Measurements from ENCODE around the gene RMRP.
"Not testable (repeated sequence)": the region's sequence is repeated elsewhere in the genome, so short reads cannot be mapped to it uniquely, and the experiment has no call there.

Gene RMRP

GRCh38 chr9:35640431-35640830 is 17.4 kb downstream of the RMRP start:
- not testable (repeated sequence) for DNase-seq

DNA sequence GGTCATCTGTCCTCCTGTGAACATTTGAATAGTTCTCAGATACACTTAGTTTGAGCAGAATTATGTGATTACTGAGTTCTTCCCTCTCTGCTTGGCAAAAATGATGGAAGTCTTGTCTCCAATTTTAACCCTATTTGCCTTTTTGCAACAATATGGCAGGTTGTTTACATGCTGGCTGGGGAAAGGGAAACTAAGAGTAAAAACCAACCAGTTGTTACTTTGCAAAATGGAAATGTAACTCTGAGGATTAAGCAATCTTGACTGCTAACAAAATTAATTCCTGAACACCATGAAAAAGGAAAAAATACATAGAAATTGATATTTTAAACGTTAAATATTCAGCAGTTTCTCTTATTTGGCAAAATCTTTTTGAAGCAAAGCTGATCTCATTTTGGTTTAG is 18.2 kb downstream of the RMRP start:
- DNase-seq = no peak

DNA sequence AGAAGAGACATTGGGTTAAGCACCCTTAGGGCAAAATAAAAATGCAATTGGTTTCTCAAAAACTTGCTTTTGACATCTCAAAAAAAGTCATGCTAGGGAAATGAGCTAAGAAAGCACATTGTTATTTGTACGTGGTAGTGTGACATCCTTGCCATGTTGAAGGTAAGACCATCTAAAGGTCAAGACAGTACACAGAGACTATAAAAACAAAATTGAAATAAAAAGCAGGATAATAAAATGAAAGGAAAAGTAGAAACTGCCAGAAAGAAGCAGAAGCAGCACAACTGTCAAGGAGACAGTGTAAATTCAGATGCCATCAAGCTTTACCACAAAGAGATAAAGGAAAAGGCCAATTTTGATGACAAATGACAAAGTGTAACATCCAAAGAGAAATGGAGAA is 18.6 kb downstream of the RMRP start:
- DNase-seq = not testable (repeated sequence)

- DNase-seq = not testable (repeated sequence)
These were observed 19.1 kb downstream of the RMRP start for GRCh38 chr9:35638751-35639150.

DNA sequence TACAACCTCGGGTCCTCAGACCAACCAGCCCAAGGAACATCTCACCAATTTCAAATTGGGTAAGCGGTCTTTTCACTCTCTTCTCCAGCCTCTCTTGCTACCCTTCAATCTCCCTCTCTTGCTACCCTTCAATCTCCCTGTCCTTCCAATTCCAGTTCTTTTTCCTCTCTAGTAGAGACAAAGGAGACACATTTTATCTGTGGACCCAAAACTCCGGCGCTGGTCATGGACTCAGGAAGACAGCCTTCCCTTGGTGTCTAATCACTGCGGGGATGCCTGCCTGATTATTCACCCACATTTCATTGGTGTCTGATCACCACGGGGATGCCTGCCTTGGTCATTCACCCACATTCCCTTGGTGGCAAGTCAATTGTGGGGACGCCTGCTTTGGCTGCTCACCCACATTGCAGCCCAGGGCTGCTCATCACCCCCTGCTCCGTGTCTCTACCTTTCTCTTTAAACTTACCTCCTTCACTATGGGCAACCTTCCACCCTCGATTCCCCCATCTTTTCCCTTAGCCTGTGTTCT is 20.3 kb downstream of the RMRP start:
- DNase-seq = not testable (repeated sequence)

- DNase-seq = not testable (repeated sequence)
These were observed 21.0 kb downstream of the RMRP start for GRCh38 chr9:35636877-35637246.

DNA sequence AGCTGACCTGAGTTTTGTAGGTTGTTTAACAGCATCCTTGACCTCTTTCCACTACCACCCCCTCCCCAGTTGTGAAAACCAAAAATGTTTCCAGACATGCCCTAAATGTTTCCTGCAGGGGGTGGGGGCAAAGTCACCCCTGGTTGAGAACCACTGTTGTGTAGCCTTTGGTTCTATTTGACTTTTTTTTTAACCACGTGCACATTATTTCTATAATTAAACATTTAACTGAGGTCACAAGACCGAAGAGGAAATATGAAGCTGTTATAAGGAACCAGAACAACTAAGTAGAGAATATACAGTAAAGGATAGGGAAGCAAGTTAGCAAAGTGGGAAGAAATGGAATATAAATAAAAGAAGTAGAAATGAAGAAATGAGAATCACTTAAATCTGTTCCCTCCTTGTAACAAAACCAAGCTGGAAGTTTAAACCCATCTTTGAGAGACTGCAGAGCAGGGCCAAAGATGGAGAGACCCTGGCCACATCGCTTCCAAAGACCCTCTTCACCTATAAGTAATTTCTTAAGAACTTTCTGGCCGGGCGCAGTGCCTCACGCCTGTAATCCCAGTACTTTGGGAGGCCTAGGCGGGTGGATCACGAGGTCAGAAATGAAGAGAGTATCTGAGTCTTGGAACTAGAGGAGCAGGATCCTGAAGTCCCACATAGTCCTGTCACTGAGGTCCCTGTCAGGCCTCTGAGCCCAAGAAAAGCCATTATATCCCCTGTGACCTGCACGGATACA is 21.5 kb downstream of the RMRP start:
- DNase-seq = no peak

DNA sequence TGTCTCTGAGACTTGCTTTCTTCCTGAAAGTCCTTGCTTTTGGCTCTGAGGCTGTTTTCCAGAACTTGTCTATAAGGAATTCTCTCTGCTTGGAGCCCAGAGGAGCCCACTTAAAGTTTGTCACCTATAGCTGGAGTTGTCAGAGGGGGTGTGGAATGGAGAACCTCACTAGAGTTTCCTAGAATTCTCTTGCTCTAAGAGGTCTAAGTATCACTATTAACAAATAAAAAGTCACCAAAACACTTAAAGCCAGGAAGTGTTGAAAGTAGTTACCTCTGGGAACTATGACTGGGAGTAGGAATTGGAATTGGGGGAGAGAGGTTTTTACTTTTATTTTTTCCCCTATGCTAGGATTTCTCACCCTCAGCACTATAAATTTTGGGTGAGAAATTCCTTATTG is 22.1 kb downstream of the RMRP start:
- no peak for DNase-seq

- no peak for DNase-seq
These were observed 28.2 kb downstream of the RMRP start for GRCh38 chr9:35629597-35629996.

GRCh38 chr9:35628389-35628991 is 29.3 kb downstream of the RMRP start:
- no peak for DNase-seq

GRCh38 chr9:35627575-35627974 is 30.2 kb downstream of the RMRP start:
- no peak for DNase-seq

DNA sequence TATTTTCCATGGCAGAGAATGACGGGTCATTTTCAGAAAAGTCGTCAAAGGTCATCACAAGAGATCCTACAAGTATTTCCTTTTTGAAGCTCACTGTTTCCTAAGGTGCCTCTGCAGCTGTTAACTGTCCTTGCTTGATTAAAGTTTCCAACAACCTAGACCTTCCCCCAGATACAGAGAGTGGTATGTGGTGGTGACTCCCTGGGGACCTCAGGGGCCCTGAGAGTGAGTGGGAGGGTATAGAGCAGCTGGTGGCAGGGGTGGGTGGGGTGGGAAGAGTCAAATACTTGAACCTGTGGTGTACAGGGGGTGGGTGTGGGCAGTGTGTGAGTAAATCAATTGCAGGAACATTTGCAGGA is 38.0 kb downstream of the RMRP start:
- no peak for DNase-seq

- DNase-seq = no peak
These were observed 38.7 kb downstream of the RMRP start for GRCh38 chr9:35618854-35619799.

GRCh38 chr9:35618325-35618727 is 39.5 kb downstream of the RMRP start, which contains the start of gene CD72:
Gene CD72 (minus strand): TSS chr9:35618413. CDS start chr9:35618303, 110 bp downstream.
- no peak for DNase-seq

- no peak for DNase-seq
These were observed 40.3 kb downstream of the RMRP start for GRCh38 chr9:35617548-35617947.

DNA sequence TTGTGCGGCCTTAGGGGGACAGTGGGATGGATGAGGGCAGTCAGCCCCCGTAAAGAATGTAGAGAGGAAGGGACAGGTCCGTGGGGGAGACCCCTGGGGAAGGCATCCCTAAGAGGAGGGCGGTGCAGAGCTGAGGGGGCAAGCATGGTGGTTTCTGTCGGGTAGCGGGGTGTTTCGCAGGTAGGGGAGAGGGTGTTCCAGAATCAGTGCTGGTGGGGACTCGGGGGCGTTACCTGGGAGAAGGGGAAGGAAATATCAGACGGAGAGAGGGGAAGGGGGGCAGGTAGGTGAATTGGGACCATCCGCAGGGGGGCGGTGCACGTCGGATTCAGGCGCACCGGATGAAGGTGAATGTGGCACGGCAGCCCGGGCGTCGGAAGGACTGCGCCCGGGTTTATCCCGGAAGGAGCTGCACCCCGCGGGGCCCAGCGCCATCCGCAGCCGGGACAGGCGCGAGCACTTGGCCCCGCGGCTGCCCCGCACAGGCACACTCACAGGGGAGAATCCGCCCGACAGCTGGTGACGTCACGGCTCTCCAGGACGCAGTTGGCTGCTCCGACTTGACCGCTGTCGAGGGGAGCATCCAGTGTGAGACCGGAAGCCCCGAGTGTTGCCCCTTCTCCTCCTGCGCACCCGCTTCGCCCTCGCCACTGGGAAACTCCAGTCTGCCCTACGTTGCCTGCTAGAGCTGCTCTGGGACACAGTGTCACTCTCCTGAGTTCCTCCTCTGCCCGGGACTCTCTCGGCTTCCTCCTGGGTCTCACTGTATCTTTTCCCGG is 40.9 kb downstream of the RMRP start:
- DNase-seq = peak; percentile 68

GRCh38 chr9:35615981-35616680 is 41.7 kb downstream of the RMRP start:
- DNase-seq = no peak

GRCh38 chr9:35612843-35613242 is 45.0 kb downstream of the RMRP start:
- DNase-seq = no peak

DNA sequence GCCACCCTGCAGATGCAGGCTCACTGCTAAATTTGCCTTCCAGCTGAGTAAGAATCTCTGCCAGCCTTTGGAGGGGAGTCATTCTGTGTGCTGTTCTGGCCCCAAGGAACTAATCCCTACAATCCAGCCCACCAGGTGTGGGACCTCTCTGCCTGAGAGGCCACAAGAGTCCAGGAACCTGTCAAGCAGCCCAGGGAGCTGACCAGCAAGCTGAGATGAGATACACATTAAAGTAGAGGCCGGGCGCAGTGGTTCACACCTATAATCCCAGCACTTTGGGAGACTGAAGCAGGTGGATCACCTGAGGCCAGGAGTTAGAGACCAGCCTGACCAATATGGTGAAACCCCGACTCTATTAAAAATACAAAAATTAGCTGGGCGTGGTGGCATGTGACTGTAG is 45.8 kb downstream of the RMRP start:
- not testable (repeated sequence) for DNase-seq

DNA sequence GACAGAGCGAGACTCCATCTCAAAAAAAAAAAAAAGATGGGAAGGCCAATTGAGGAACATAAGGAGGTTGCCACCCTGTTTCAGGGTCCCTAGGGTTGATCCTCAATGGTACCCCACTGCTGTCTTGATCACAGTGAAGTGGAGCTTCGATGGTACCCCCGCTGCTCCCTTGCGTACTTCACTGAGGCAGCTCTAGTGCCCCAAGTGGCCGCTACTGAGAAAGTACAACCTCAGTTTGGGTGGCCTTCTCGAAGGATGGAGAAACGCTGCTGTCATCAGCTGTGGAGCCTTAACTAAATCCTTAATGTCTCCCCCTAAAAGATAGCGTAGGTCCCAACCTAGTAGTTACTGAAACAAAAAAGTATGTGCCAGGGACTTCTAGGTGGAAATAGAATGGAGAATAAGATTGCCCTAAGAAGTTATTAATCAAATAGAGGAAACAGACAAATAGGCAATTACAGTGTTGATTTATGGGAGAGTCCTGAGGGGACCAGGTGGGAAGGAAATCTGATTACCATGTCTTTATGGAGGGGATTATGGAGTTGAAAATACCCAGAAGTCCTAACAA is 46.5 kb downstream of the RMRP start:
- DNase-seq = peak; percentile 53

DNA sequence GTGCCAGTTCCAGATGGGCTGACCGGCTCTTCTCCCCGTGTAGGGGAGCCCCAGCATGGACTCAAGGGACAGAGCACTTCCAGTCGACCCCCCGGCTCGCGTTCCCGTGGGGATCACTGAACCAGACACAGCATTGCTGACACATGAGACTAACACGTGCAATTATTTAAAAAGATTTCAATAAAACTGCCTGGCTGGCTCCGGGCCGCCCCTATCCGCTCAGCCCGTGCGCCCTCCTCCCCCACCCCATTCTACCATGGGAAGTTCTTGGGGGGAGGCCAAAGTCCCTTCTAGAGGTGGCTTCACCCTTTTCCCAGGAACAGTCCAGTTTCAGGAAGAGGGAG is 48.0 kb downstream of the RMRP start:
- no peak for DNase-seq
